K562 (cell line): ENCODE results near the gene GRAMD2A. TPM values are rescaled to one million over a fixed set of nuclear protein-coding genes. Genes with fewer than 3 reads are reported as not detected.

Experiments
- ATAC-seq: fragments of 200-7000 bp; cut with Tn5 transposase; 3 replicates; pipeline ENCODE4 v1.9.1; 2020; ENCODE audit warnings: moderate library complexity
- BruUV-seq: library from RNA; stranded (reverse); fragments of 400-500 nt; replicated peaks from 2 replicates; lab custom pipeline; 2021; lab: Mats Ljungman, UMichigan
- CTCF ChIA-PET: fragments of 300-600 bp; formaldehyde crosslinking; extraction: SDS; loops from one replicate; lab custom pipeline; 2021; ENCODE audit warnings: low intra/inter-chr PET ratio; lab: Yijun Ruan, JAX
- POLR2A ChIA-PET: fragments of 300-600, 350-650 bp; sonication (Branson Sonifier 250); formaldehyde crosslinking; extraction: SDS; loops from one replicate; lab custom pipeline; 2021; ENCODE audit warnings: antibody characterized with exemption, inconsistent platforms; lab: Yijun Ruan, JAX
- DNase-seq, 4 experiments: peaks; one replicate each; pipeline versions ENCODE4 v3.0.0 to v3.0.0-alpha.2; 2011 to 2018; ENCODE audit warnings: low spot score in 3 of 4, mixed read lengths in 3 of 4; ENCODE audit errors: extremely low read depth in 1 of 4
- FAIRE-seq: peaks from 2 replicates; lab custom pipeline; 2011; peaks lifted over from hg19 to GRCh38; lab: Jason Lieb, UNC
- H2AFZ ChIP-seq: 2 replicates; pipeline ENCODE4 v1.6.0; 2011; ENCODE audit warnings: low read depth, low read length, control low read depth, inconsistent platforms
- H3K27ac ChIP-seq: fragments of 200-600 bp; 3 replicates; pipeline ENCODE4 v1.8.0; 2011; ENCODE audit warnings: low read depth, mild to moderate bottlenecking, control low read depth, inconsistent platforms, low read length, moderate library complexity, mixed read lengths; ENCODE audit errors: extremely low read depth
- H3K27me3 ChIP-seq, 2 experiments: fragments of 300-600 bp in 1 of 2; 2 replicates in 1 of 2; 3 replicates in 1 of 2; pipeline versions ENCODE4 v1.6.0 to v1.8.0; 2011; ENCODE audit warnings: inconsistent platforms in 2 of 2, low read length in 2 of 2, mild to moderate bottlenecking in 1 of 2, mixed read lengths in 1 of 2, moderate library complexity in 1 of 2; ENCODE audit not compliant: control insufficient read depth in 2 of 2, insufficient read depth in 2 of 2
- H3K36me3 ChIP-seq: fragments of 300-600 bp; 3 replicates; pipeline ENCODE4 v1.8.0; 2011; ENCODE audit warnings: mild to moderate bottlenecking, low read length, inconsistent platforms; ENCODE audit not compliant: control insufficient read depth, insufficient read depth
- H3K4me1 ChIP-seq, 2 experiments: fragments of 200-600 bp in 1 of 2; replicated peaks in 1 of 2; 2 replicates in 1 of 2; 3 replicates in 1 of 2; pipeline versions ENCODE4 v1.5.1 to v1.8.0; 2011; ENCODE audit warnings: inconsistent platforms in 2 of 2, low read length in 2 of 2, mild to moderate bottlenecking in 1 of 2, mixed read lengths in 1 of 2, moderate library complexity in 1 of 2; ENCODE audit not compliant: control insufficient read depth in 2 of 2, insufficient read depth in 2 of 2
- H3K4me2 ChIP-seq: 2 replicates; pipeline ENCODE4 v1.6.1; 2011; ENCODE audit warnings: low read length, control low read depth, inconsistent platforms, mixed read lengths; ENCODE audit not compliant: insufficient read depth
- H3K4me3 ChIP-seq: fragments of 200-600 bp; sonication (generic), shearing (Covaris generic); 2 replicates; pipeline ENCODE4 v1.5.1; 2016; ENCODE audit warnings: control low read depth, inconsistent platforms
- H3K79me2 ChIP-seq: fragments of 200-600 bp; 3 replicates; pipeline ENCODE4 v1.8.0; 2011; ENCODE audit warnings: low read length, inconsistent platforms; ENCODE audit not compliant: control insufficient read depth, insufficient read depth
- H3K9ac ChIP-seq, 2 experiments: 2 replicates each; pipeline versions ENCODE4 v1.6.0 to v1.6.1; 2011; ENCODE audit warnings: low read depth in 2 of 2, low read length in 2 of 2, control low read depth in 1 of 2, inconsistent platforms in 1 of 2, mild to moderate bottlenecking in 1 of 2, mixed read lengths in 1 of 2; ENCODE audit not compliant: insufficient read depth in 1 of 2
- H3K9me1 ChIP-seq: one replicate; pipeline ENCODE4 v1.6.0; 2011; ENCODE audit warnings: inconsistent platforms, mild to moderate bottlenecking, low read length, moderate library complexity; ENCODE audit not compliant: control insufficient read depth, insufficient read depth
- H3K9me3 ChIP-seq: replicated peaks from 2 replicates; pipeline ENCODE4 v1.5.1; 2011; ENCODE audit warnings: low read depth, low read length, inconsistent platforms; ENCODE audit not compliant: control insufficient read depth, insufficient read depth
- H4K20me1 ChIP-seq: replicated peaks from 2 replicates; pipeline ENCODE4 v1.6.1; 2011; ENCODE audit warnings: low read length, inconsistent platforms, mixed read lengths; ENCODE audit not compliant: control insufficient read depth, insufficient read depth
- CBX8 ChIP-seq: fragments of 200-600 bp; sonication (generic); IDR thresholded peaks from 2 replicates; pipeline ENCODE4 v1.6.1; 2012; ENCODE audit warnings: borderline replicate concordance, mixed run types, low read depth, mild to moderate bottlenecking, moderate library complexity, mixed read lengths, low read length, control low read depth, inconsistent platforms; ENCODE audit not compliant: poor library complexity, severe bottlenecking; ENCODE audit errors: extremely low read depth
- CEBPB ChIP-seq: fragments of 450-650 bp; IDR thresholded peaks from 2 replicates; pipeline ENCODE4 v1.6.1; 2016; ENCODE audit warnings: missing genetic modification characterization, missing compliant biosample characterization
- CREB3L1 ChIP-seq: fragments of 450-650 bp; IDR thresholded peaks from 2 replicates; pipeline ENCODE4 v1.6.1; 2014; ENCODE audit warnings: low read depth, mild to moderate bottlenecking, moderate library complexity, borderline replicate concordance
- KDM2B ChIP-seq: fragments of 250-450 bp; sonication (Bioruptor Pico); IDR thresholded peaks from 2 replicates; pipeline ENCODE4 v1.8.0; 2021; ENCODE audit warnings: mild to moderate bottlenecking, moderate library complexity
- KLF10 ChIP-seq: fragments of 250-450 bp; sonication (Bioruptor Pico); IDR thresholded peaks from 2 replicates; pipeline ENCODE4 v1.6.1; 2021; ENCODE audit warnings: matching md5 sums
- MTA2 ChIP-seq: fragments of 450-650 bp; IDR thresholded peaks from 2 replicates; pipeline ENCODE4 v1.6.1; 2016; ENCODE audit warnings: low read depth
- NCOA1 ChIP-seq: fragments of 450-650 bp; IDR thresholded peaks from 2 replicates; pipeline ENCODE4 v1.6.1; 2016; ENCODE audit warnings: low read depth
- NFATC3 ChIP-seq: fragments of 450-650 bp; IDR thresholded peaks from 2 replicates; pipeline ENCODE4 v1.6.1; 2017; ENCODE audit warnings: mild to moderate bottlenecking
- NONO ChIP-seq, 2 experiments: fragments of 200-400 bp in 1 of 2; fragments of 450-650 bp in 1 of 2; formaldehyde crosslinking in 1 of 2; IDR thresholded peaks; 2 replicates each; pipeline ENCODE4 v1.6.1; 2017; ENCODE audit warnings: low read depth in 2 of 2, mild to moderate bottlenecking in 2 of 2, moderate library complexity in 2 of 2, low read length in 1 of 2
- RBBP5 ChIP-seq: fragments of 200-600 bp; sonication (generic); IDR thresholded peaks from 2 replicates; pipeline ENCODE4 v1.6.1; 2012; ENCODE audit warnings: borderline replicate concordance, mild to moderate bottlenecking, low read length, control low read depth, inconsistent platforms; ENCODE audit not compliant: insufficient read depth, poor library complexity, severe bottlenecking
- RBM34 ChIP-seq: fragments of 200-400 bp; formaldehyde crosslinking; IDR thresholded peaks from 2 replicates; pipeline ENCODE4 v1.6.1; 2018; ENCODE audit warnings: low read length, borderline replicate concordance; ENCODE audit not compliant: insufficient read depth
- SAFB2 ChIP-seq: fragments of 200-400 bp; formaldehyde crosslinking; IDR thresholded peaks from 2 replicates; pipeline ENCODE4 v1.6.1; 2018; ENCODE audit warnings: borderline replicate concordance, low read length, low read depth, moderate library complexity; ENCODE audit not compliant: severe bottlenecking
- SMARCC2 ChIP-seq: fragments of 450-650 bp; IDR thresholded peaks from 2 replicates; pipeline ENCODE4 v1.6.1; 2017; ENCODE audit warnings: antibody characterized with exemption, moderate library complexity, mild to moderate bottlenecking, low read depth
- THAP12 ChIP-seq: fragments of 250-450 bp; sonication (Bioruptor Pico); IDR thresholded peaks from 2 replicates; pipeline ENCODE4 v1.9.0; 2021; ENCODE audit warnings: mild to moderate bottlenecking, inconsistent platforms
- ZNF12 ChIP-seq: sonication (generic); formaldehyde crosslinking; IDR thresholded peaks from 2 replicates; pipeline ENCODE4 v1.4.0; 2020; ENCODE audit warnings: mild to moderate bottlenecking, missing genetic modification reagents
- ZNF133 ChIP-seq: fragments of 250-450 bp; sonication (Bioruptor Pico); IDR thresholded peaks from 2 replicates; pipeline ENCODE4 v1.4.0; 2020; ENCODE audit warnings: mild to moderate bottlenecking
- ZNF431 ChIP-seq: sonication (generic); formaldehyde crosslinking; IDR thresholded peaks from 2 replicates; pipeline ENCODE4 v1.8.0; 2022; ENCODE audit warnings: mild to moderate bottlenecking, missing genetic modification reagents
- ZNF655 ChIP-seq: fragments of 250-450 bp; sonication (Bioruptor Pico); IDR thresholded peaks from 2 replicates; pipeline ENCODE4 v1.5.0; 2021
- ZNF695 ChIP-seq: fragments of 450-650 bp; formaldehyde crosslinking; IDR thresholded peaks from 2 replicates; pipeline ENCODE4 v1.4.0; 2020; ENCODE audit warnings: mild to moderate bottlenecking, moderate library complexity
- in situ Hi-C: fragments of 300-500 bp; cut with MboI; formaldehyde crosslinking; loops from 4 replicates; pipeline ENCODE4 v1.15.0; 2018; ENCODE audit warnings: inconsistent platforms, mixed read lengths
- intact Hi-C: fragments of 100-400 bp; cut with micrococcal nuclease; formaldehyde crosslinking; loops from 2 replicates; pipeline ENCODE4 v1.14.2; 2022
- polyA plus RNA-seq, 8 experiments: library from polyadenylated mRNA; depleted of rRNA in 4 of 8; stranded (reverse) in 5 of 8; unstranded in 3 of 8; fragments of >200 nt; fragmentation: Nextera tagmentation in 2 of 8; fragmentation: Illumina TruSeq in 1 of 8; extraction: Ambion mirVana in 2 of 8; extraction: Trizol in 1 of 8; gene quantifications; 2 replicates each; pipeline versions ENCODE4 v1.2.1 to v1.2.3, GENCODE V29; 2011 to 2014; ENCODE audit warnings: inconsistent platforms in 1 of 8, missing spikeins in 1 of 8
- total RNA-seq, 7 experiments: library from RNA; depleted of rRNA in 6 of 7; stranded (reverse); fragments of >200 nt in 6 of 7; fragmentation: Illumina TruSeq in 2 of 7; extraction: Trizol in 2 of 7; gene quantifications; 2 replicates each; pipeline versions ENCODE4 v1.2.1 to v1.2.3, GENCODE V29; 2011 to 2021; ENCODE audit warnings: low replicate concordance in 1 of 7

GRAMD2A gene
- total and polyA plus RNA-seq, 9 of the 15 experiments (the other 6 are each of a cell fraction or from before 2014, with no cell fraction given): 0.08 to 0.22 TPM; not detected in 7

GRCh38 chr15:72112805-72113204 is 84.8 kb downstream of the GRAMD2A start:
- CTCF ChIA-PET: no interaction called here

More at GRCh38 chr15:72112805-72113204, 84.8 kb downstream of the GRAMD2A start:
- H3K27ac ChIP-seq: no peak overlapping the region
- POLR2A ChIA-PET: interaction anchor here (0.8 to 2.2 kb wide), 2 partner anchors 15 to 21 kb away, joined by 3 to 5 read pairs; no protein-coding TSS in a partner anchor
- H3K27me3 ChIP-seq: no peaks in the 10 kb centered on the region
- H3K79me2 ChIP-seq: peaks cover 15% of the 10 kb centered on the region
- no peak overlapping the region for H3K4me2 ChIP-seq
- FAIRE-seq (no peak), DNase-seq (no peak), ATAC-seq (no peak)
- H3K4me1 ChIP-seq: peaks cover 3 to 9% of the 10 kb centered on the region in 2 experiments; a peak in 2 of 5 replicates
- H3K9ac ChIP-seq: no peak overlapping the region
- H3K9me1 ChIP-seq: no peaks in the 10 kb centered on the region
- H4K20me1 ChIP-seq: no peaks in the 10 kb centered on the region
- H2AFZ ChIP-seq: no peak overlapping the region
- no peaks in the 10 kb centered on the region for H3K36me3 ChIP-seq
- no TSS peak for BruUV-seq
- intact Hi-C loops (no loop called here), in situ Hi-C loops (no loop called here)
- no peak overlapping the region for H3K4me3 ChIP-seq
- TF ChIP-seq KLF10 (CRISPR knock-in tag): no peak
- TF ChIP-seq THAP12 (CRISPR knock-in tag): no peak
- no peak for TF ChIP-seq NONO (IDR thresholded peaks at IDR 0.05; ENCODE audit: low read depth in 2 of 2, low read length in 1 of 2)
- TF ChIP-seq SAFB2: no peak
- no peak for TF ChIP-seq KDM2B (CRISPR knock-in tag)
- TF ChIP-seq CEBPB (tag): no peak
- no peak for TF ChIP-seq SMARCC2
- TF ChIP-seq CREB3L1: no peak
- no peak for TF ChIP-seq MTA2
- TF ChIP-seq ZNF695 (CRISPR knock-in tag): no peak
- no peak for TF ChIP-seq ZNF431 (CRISPR knock-in tag)
- no peak for TF ChIP-seq ZNF12 (CRISPR knock-in tag)
- no peak for TF ChIP-seq ZNF655 (CRISPR knock-in tag)
- TF ChIP-seq RBM34: no peak
- no peak for TF ChIP-seq ZNF133 (CRISPR knock-in tag)
- no peak for TF ChIP-seq CBX8
- no peak for TF ChIP-seq RBBP5
- no peak for TF ChIP-seq NCOA1
- no peak for TF ChIP-seq NFATC3
- TF ChIP-seq, all 486 proteins: peak for 0
- H3K9me3 ChIP-seq: no peaks in the 10 kb centered on the region
